ENCODE results near the gene RERE.

GRCh38 chr1:8728464-8728863 is 89.0 kb downstream of the RERE start:
- TF ChIP-seq CTCF (IDR thresholded peaks at IDR 0.05) (no peak), POLR2A (IDR thresholded peaks at IDR 0.05) (no peak)

Measured in uterus (tissue), 2 donors.